Medulla oblongata (tissue), 1 donor: ENCODE measurements around the gene ZNF618.
"Not testable (repeated sequence)": the region's sequence is repeated elsewhere in the genome, so short reads cannot be mapped to it uniquely, and the experiment has no call there.

Source experiments
- DNase-seq: peaks from one replicate; pipeline ENCODE4 v3.0.0-alpha.2; 2015; ENCODE audit errors: extremely low spot score

The ZNF618 gene

GRCh38 chr9:114081441-114082016 lies 205.4 kb downstream of the ZNF618 start:
- no peak for DNase-seq

DNA sequence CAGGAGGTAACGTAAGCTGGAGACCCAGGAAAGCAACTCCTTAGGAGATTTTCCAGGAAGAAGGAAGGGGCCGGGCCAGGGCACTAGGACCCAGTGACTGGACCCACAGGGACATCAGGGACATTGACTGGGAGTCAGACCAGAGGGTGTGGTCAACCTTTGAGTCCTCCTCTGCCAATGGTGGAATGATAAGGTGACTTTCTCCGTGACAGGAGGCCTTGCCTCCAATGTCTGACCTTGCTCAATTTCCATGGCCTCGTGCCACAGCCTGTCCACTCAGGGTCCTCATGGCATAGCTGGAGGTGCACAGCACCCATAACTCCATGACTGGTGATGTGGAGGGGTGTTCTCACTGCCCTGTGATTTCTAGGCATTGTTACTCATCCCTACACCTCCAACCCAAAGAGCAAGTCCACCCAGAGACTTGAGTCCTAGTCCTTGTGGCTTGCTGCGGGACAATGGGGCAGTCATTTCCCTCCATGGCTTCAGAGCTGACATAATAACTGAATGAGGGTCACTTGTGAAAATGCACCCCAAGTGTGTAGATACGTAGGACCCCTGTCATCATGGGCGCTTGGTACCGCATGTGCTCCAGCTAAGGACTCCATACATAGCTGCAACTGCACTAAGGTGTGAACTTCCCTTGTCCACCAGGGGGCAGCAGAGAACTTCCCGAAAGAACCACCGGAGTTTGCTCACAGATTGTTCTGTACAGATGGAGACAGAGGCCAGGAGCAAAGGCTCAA lies 206.1 kb downstream of the ZNF618 start:
- DNase-seq: peak; percentile 96

GRCh38 chr9:114082763-114083412 lies 206.8 kb downstream of the ZNF618 start:
- not testable (repeated sequence) for DNase-seq

- no peak for DNase-seq
Measured at GRCh38 chr9:114083666-114084065, 207.6 kb downstream of the ZNF618 start.

GRCh38 chr9:114084282-114085073 lies 208.4 kb downstream of the ZNF618 start:
- peak; percentile 16 for DNase-seq

GRCh38 chr9:114085387-114085789 lies 209.3 kb downstream of the ZNF618 start:
- DNase-seq: no peak

DNA sequence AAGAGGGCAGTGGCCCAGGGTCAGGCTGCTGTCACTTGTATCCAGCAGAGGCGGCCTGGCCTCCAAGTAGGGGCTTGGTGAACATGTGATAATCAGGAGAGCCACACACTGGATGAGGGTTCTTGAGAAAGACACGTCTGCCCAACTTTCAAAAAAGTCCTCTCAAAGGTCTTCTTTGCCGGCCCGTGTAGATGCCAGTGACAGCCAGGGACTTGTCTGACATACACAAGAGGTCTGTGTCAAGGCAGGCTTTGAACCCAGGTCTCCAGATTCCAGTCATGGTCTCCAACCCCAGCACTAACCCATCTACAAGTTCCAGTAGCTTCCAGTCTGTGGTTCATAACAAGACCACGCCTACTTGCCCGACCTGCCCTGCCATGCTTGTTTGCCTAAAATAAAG lies 209.9 kb downstream of the ZNF618 start:
- DNase-seq: no peak

DNA sequence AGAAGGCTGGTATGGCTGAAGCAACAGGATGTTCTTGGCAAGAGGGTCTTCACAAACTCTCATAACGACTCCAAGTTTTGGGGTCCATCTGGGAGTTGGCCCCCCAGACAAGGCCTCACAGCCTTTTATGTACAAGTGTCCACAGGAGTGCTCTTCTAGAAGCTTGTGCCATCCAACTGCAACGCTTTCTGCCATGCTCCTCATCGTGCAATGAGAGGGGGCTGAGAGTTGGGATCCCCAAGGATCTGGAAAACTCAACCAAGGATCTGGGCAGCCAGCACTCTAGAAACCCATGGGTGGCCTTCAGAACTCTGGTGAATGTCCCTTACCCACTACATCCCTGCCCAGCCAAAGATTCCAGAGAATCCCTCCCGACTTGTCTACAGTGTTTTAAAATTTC lies 210.5 kb downstream of the ZNF618 start:
- no peak for DNase-seq

DNA sequence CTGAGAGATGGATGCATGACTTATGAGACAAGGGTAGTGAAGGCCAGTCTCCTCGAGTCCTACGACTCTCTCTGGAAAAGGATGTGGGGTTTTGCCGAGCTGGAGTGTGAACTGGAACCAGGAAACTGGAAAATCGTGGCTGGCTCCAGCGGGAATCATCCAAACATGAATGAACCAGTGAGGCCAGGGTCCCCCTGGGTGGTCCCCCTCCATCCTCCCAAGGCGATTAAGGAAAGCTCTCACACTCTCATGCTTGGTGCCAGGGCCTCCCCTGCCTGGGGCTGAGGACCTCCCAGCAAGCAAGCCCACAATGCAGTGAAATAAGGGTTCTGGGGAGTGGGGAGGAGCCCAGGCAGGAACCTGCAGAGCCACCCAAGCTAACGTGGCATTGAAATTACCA lies 211.6 kb downstream of the ZNF618 start:
- no peak for DNase-seq

GRCh38 chr9:114088571-114089170 lies 212.6 kb downstream of the ZNF618 start:
- DNase-seq: no peak

GRCh38 chr9:114089206-114089840 lies 213.2 kb downstream of the ZNF618 start:
- no peak for DNase-seq

GRCh38 chr9:114090798-114091197 lies 214.7 kb downstream of the ZNF618 start:
- no peak for DNase-seq

GRCh38 chr9:114091711-114092110 lies 215.6 kb downstream of the ZNF618 start:
- no peak for DNase-seq

DNA sequence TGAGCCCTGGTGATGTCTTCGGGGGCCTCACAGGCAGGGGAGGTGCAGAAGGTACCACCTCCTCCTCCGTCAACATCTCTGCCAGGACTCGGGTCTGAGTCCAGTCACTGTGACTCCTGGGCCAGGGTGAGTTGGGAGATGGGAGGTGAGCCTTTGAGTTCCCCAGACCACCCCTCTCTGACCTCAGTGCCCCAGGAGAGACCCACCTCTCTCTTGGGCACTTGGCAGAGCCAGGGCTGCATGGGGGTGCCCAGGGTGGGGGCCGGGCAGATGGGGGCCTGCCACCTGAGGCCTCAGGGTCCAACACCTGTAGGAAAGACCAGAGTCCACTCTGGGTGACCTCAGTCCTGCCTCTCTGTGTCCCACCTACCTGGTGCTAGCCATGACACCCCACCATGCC lies 216.2 kb downstream of the ZNF618 start:
- DNase-seq: no peak

GRCh38 chr9:114093031-114093471 lies 216.9 kb downstream of the ZNF618 start:
- DNase-seq: no peak

DNA sequence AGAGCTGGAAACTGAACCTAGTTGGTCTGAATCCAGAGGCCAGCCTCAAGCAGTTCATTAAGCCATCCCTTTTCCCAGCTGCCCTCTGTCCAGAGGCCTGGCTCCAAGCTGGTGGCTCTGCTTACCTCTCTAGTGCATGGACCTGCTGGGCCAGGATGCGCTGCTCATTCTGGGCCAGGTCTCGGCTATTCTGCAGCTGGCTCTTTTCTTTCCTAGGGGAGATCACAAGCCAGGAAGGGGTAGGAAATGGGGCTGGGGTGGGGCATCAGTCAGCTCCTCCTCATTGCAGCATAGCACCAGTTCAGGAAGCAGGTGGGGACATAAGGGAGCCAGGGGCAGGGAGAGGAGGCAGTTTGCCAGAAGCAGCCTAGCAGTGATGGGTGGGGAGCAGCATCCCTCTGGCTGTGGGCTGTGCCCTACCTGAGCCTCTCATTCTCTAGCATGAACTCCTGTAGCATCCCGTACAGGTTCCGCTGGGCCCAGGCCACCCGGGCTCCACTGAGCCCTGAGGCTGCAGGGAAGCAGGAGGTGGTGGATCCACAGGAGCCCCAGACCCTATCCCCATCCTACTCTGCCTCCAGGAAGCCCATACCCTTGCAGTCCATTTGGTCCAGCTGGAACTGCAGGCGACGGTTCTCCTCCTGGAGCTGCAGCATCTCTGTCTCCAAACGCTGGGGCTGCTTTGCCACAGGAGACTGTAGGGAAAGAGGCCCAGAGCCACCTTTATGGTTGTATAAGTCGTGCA lies 217.8 kb downstream of the ZNF618 start:
- DNase-seq: no peak

DNA sequence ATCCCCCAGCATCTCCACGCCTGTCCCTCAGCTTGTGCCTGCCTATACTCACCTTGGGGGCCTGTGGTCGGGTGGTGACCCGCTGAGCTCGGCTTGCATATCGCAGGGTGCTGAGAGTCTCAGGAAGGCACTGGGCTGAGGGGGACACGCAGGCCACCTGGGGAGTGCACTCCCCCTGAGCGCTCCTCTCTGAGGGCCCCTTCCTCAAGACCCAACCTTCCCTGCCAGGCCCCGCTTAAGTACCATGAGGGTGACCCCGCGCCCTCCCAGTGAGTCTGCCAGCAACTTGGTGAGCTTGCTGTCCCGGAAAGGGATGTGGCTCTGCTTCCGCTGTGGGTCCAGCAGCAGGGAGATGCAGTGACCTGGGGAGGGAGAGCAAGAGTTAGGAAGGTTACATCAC lies 218.9 kb downstream of the ZNF618 start:
- DNase-seq: no peak

DNA sequence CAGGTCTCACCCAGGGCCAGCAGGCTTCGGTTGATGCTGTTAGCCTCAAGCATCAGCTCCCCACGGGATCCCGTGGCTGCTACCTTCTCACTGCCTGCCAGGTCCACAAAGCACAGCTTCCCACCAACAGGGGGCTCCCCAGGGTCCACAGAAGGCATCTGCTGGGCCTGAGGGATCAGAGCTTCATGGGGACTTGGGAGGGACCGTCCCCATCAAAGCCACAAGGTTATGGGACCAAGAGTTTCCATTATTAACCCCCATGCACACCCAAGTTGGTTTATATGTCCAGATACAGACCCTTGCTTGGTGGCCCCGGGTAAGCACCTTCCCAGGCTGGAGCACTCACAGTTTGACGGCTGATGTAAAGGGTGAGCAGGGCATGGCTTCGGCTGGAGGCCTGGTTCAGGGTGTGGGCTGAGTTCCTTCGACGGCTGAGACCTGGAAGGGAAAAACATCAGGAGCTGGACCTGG lies 220.0 kb downstream of the ZNF618 start:
- no peak for DNase-seq

- no peak for DNase-seq
Measured at GRCh38 chr9:114096866-114097612, 220.9 kb downstream of the ZNF618 start.

DNA sequence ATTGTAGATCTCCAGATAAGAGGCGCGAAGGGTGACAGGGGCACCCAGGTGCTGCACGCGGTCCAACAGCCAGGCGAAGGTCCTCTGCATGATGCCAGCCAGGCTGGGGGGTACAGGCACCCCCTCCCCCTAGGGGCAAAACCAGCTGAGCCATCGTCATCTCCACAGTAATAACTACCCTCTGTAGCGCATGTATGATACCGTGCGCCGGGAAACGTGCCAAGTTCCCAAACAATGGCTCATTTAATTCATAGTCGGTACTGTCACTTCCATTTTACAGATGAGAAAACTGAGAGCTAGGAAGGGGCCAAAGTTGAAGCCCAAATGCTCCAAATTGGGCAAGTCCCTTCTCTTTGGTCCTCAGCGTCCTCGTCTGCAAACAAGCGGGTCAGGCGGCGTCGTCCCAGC lies 221.5 kb downstream of the ZNF618 start:
- no peak for DNase-seq
